HG02981 (cell line): ENCODE results near the gene SLC6A15.

ENCODE experiments used
- ATAC-seq: cut with Tn5 transposase; IDR thresholded peaks from one replicate; pipeline ENCODE4 v1.9.1; 2021; ENCODE audit warnings: mild to moderate bottlenecking, moderate library complexity; ENCODE audit not compliant: unreplicated experiment

The SLC6A15 gene

GRCh38 chr12:84912198-84913128 is at the start of gene SLC6A15:
Gene SLC6A15, minus strand, starts transcription at chr12:84912799. Its CDS starts 20,679 bp downstream, at chr12:84892120.
- ATAC-seq, result peak; percentile 57

- ATAC-seq, result no peak
Measured at GRCh38 chr12:84960918-84961317, 48.3 kb upstream of the SLC6A15 start.

DNA sequence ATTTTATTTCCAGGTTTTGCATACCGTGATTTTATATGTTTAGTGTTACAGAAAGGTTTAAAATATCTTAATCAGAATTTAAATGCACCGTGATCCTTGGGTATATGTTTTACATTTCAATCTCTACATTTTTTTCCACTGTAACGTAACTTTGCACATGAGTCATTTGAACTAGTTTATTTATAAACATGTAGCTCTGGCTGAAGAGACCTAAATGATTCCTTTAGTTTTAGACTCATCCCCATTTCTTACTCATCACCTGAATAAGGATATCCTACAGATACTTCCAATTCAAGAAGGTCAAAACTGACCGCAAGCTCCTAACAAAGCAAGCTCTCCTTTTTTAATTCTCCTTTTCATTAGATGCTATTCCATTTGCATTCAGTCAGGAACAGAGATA is 42.7 kb upstream of the SLC6A15 start:
- ATAC-seq, result no peak

DNA sequence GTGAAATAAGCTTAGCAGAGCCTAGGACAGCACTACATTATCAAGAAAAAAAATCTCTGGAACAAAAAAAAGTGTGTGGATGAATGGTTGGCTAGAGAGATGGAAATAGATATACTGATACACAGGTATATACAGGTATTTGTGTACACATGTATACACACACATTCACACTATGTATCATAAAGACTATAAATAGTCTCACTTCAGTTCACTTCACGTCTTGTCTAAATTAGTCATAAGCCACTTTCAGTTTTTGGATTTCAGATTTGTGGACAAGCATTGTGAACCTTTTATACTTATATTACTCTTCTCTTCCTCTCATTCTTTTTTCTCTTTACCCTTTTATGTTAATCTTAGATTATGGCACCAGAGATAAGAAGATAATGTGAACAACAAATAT is 41.8 kb upstream of the SLC6A15 start:
- no peak for ATAC-seq

- ATAC-seq, result no peak
Measured at GRCh38 chr12:84950971-84951546, 38.5 kb upstream of the SLC6A15 start.

- ATAC-seq, result no peak
Measured at GRCh38 chr12:84946753-84947152, 34.2 kb upstream of the SLC6A15 start.

DNA sequence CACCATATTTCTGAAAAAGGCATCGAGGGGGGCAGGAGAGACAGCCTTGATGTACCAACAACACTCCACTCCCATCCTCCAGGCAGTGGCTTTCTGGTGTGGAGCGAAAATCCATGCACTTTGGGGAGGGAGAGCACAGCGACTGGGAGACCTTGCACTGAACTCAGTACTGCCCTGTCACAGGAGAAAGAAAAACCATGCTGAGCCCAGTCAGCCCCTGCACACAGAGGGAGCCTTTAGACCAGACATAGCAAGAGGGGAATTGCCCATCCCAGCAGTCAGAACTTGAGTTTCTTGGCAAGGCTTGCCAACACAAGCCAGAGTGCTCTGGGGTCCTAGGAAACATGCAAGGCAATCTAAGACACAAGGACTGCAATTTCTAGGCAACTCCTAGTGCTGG is 24.8 kb upstream of the SLC6A15 start:
- ATAC-seq, result no peak

DNA sequence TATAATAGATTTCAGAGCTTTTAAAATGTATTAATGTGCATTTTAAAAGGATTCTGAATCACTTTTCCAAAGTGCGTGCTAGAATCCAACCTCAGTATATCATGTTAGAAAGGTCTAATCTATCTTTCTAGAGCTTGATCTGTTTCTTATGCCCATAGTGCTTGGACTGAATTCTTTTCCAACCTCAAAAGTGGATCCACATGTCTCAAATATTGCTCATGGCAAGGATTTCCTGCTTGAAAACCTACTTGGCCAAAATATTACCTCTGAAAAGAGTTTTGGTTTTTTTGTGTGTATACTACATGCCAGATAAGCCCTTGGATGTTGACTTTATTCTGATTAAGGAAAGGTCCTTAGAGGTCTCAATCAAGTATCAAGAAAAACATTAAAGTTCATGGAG is 16.9 kb upstream of the SLC6A15 start:
- no peak for ATAC-seq

GRCh38 chr12:84924981-84925380 is 12.4 kb upstream of the SLC6A15 start:
- ATAC-seq, result no peak

DNA sequence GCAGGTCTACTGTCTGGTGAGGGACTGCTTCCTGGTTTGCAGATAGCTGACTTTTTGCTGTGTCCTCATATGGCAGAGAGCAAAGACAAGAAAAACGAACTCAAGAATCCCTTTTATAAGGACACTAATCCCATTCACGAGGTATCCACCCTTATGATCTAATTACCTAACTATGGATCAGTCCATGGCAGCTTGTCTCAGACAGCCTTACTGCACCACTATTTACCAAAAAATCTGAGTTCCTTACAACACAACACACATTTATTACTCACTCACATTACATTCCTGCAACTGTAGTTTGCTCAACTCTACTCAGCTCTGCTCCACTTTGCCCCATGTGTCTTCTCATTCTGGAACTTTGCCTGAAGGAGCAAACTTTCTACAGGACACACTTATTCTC is 10.1 kb upstream of the SLC6A15 start:
- ATAC-seq, result no peak

- no peak for ATAC-seq
Measured at GRCh38 chr12:84920331-84920730, 7.7 kb upstream of the SLC6A15 start.

- no peak for ATAC-seq
Measured at GRCh38 chr12:84919271-84919670, 6.7 kb upstream of the SLC6A15 start.

DNA sequence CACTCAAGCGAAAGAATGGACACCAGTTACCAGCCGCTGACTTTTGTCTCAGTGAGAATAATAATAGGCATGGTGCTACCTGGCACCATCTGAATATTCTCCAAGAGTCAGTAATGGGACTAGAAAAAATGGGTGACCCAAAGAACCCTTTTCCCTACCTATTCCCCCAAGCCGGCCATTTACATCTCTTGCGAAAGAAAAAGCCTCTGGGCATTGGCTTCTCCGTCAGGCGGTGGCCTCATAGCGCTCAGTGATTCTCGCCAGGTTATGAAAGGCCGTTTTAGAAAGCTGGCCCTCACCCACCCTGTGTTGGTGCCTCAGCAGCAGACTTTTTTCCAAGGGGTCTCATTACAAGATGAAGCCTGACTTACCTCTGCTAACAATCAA is 523 bp upstream of the SLC6A15 start:
- peak; percentile 6 for ATAC-seq

GRCh38 chr12:84911271-84912197 is 1.1 kb downstream of the SLC6A15 start:
- ATAC-seq, result no peak

DNA sequence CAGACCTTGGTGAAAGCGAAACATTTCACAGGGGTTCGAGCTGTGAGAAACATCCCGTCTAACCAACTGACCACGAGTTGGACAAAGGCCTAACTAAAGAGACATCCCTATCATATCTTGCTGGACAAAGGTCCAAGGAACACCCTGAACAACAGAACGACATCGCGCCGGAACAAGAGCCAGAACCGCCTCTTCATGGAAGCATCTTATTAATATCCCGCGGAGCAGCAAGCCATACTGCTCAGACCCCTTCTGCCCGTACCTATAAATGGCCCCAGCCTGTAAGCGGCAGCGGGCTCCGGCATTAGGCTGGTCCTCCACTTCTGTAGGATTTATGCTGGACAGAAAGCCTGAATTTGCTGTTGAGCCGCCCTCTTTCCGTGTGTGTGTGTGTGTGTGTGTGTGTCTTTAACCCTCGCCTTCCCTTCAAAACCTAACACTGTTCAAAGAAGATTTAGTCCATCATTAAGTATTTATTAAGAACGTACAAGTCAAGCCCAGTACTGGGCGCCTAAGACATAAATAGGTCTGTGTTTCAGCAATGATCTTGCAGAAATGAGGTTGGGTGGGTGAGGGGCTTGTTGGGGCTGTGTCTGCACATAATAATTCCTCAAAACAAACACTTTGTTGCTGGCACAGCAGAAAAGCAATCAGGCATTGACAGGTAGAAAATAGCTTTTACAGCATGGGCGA is 1.9 kb downstream of the SLC6A15 start:
- no peak for ATAC-seq

- no peak for ATAC-seq
Measured at GRCh38 chr12:84904051-84904450, 8.5 kb downstream of the SLC6A15 start.

DNA sequence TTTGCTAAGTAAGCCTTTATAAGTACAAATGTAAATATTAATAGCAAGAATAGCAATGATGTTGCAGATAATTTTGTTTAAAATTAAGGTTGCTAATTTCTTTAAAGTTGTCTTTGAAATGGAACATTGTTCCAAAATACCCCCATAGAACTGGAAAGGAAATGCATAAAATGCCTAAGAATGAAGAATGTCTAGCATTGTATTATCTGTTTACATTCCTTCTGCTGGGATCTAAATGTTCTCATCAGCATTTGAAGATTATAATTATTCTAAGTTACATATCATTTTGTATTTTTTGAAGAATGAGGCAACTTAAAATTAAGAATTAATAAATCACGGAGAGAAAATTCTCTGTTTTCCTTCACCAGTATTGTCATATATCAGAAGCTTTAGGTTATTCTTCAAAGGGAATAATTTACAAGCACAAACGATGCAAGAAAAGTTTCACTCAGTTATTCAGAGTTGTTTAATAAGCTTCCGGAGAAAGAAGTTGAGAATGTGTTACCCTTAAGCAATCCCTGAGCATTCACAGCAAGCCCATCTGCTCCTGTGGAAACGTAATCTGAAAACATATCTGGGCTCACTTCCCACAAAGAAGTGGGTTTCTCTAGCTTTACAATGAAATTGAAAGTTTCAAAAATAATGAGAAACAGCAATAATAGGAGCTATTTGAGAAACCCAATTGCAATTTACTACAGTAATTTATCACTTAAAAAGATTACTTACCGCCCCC is 21.3 kb downstream of the SLC6A15 start:
- no peak for ATAC-seq

DNA sequence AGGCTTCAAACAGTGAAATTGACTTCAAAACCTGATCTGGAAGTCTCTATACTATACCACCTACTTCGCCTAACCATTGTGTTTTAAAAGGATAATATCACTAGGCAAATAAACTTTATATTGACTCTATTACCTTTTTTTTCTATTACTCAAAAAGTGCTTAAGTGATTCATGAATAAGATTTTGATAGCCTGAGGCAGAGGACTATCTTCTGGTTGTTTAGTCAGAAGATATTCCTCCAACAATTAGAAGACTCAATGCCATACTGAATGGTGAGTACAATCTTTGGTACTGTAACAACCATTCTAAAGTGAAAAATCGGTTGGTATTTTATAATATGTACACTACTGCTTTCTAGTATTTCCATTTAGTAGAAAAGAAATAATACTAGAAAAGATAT is 22.8 kb downstream of the SLC6A15 start:
- ATAC-seq, result no peak

DNA sequence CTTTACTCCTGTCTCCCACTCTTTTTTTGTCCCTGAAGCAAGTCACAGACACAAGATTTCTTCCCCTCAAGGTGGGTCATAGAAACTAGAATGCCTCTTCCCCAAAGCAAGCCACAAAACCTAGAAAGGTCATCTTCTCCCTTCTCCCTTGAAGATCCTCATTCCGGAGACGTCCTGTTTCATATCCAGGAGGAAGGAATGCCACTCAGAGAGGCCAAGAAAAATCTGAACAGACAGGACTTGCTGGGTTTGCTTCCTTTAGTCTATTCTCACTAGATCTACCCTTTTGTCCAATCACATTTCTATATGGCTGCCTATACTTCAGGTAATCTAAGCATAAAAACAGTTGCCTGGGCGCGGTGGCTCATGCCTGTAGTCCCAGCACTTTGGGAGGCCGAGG is 23.7 kb downstream of the SLC6A15 start:
- ATAC-seq, result no peak

DNA sequence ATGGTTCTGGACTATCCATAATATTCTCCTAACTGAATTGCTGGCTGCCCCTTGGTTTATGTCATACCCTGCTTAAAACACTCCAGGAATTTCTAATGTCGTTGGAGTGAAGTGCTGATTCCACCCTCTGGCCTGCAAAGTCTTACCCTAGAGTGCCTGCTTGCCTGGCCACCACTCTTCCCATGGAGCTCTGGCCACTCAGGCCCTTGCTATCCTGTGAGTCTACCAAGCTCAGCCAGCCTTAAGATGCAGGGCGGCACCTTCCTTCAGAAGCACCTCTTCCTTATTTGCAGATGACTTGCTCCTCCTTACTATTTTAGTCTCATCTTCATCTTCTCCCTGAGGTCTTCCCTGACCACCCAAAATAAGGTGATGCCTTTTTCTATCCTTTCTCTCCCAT is 35.3 kb downstream of the SLC6A15 start:
- no peak for ATAC-seq
